Vagina (tissue), 2 donors: ENCODE results near the gene ERCC6L. TPM values are rescaled to one million over a fixed set of nuclear protein-coding genes. Genes with fewer than 3 reads are reported as not detected.

Source experiments
- DNase-seq, 2 donors: peaks; one replicate each; pipeline ENCODE4 v3.0.0-alpha.2; 2017; ENCODE audit errors: extremely low spot score in 2 of 2
- H3K27ac ChIP-seq: fragments of 200-600 bp; sonication (generic); one replicate; pipeline ENCODE4 v1.5.1; 2019
- H3K27me3 ChIP-seq: fragments of 200-600 bp; sonication (generic); one replicate; pipeline ENCODE4 v1.5.1; 2019
- H3K36me3 ChIP-seq, 2 donors: fragments of 200-600 bp; sonication (generic); one replicate each; pipeline ENCODE4 v1.5.1; 2017 to 2019
- H3K4me1 ChIP-seq: fragments of 200-600 bp; sonication (generic); one replicate; pipeline ENCODE4 v1.5.1; 2019
- H3K4me3 ChIP-seq, 2 donors: fragments of 200-600 bp; sonication (generic); 1 replicate in 1 of 2; 2 replicates in 1 of 2; pipeline ENCODE4 v1.5.1; 2016 to 2019
- H3K9me3 ChIP-seq: fragments of 200-600 bp; sonication (generic); one replicate; pipeline ENCODE4 v1.5.1; 2019
- POLR2A ChIP-seq, 2 donors: fragments of 450-650 bp; IDR thresholded peaks; one replicate each; pipeline ENCODE4 v1.6.1; 2017; ENCODE audit warnings: antibody characterized with exemption in 2 of 2, mild to moderate bottlenecking in 2 of 2, moderate library complexity in 2 of 2
- POLR2AphosphoS5 ChIP-seq, 2 donors: sonication (generic); formaldehyde crosslinking; IDR thresholded peaks; one replicate each; pipeline ENCODE4 v1.9.0; 2017; ENCODE audit warnings: antibody characterized with exemption in 2 of 2, mild to moderate bottlenecking in 2 of 2, low read depth in 1 of 2; ENCODE audit not compliant: insufficient read depth in 1 of 2
- intact Hi-C: fragments of 100-400 bp; cut with DNase I; formaldehyde crosslinking; loops from one replicate; pipeline ENCODE4 v1.15.1; 2023
- total RNA-seq: library from RNA; depleted of rRNA; stranded (reverse); fragments of >200 nt; gene quantifications from one replicate; pipeline ENCODE4 v1.2.3, GENCODE V29; 2016
- TF ChIP-seq, protein P1 (sequence below), 3 experiments: fragments of 450-650 bp in 2 of 3; fragments of 200-600 bp in 1 of 3; sonication (generic) in 1 of 3; IDR thresholded peaks; one replicate each; pipeline ENCODE4 v1.5.1; 2017 to 2019; ENCODE audit warnings: antibody characterized with exemption in 3 of 3, mild to moderate bottlenecking in 2 of 3, moderate library complexity in 2 of 3

Gene ERCC6L, protein sequence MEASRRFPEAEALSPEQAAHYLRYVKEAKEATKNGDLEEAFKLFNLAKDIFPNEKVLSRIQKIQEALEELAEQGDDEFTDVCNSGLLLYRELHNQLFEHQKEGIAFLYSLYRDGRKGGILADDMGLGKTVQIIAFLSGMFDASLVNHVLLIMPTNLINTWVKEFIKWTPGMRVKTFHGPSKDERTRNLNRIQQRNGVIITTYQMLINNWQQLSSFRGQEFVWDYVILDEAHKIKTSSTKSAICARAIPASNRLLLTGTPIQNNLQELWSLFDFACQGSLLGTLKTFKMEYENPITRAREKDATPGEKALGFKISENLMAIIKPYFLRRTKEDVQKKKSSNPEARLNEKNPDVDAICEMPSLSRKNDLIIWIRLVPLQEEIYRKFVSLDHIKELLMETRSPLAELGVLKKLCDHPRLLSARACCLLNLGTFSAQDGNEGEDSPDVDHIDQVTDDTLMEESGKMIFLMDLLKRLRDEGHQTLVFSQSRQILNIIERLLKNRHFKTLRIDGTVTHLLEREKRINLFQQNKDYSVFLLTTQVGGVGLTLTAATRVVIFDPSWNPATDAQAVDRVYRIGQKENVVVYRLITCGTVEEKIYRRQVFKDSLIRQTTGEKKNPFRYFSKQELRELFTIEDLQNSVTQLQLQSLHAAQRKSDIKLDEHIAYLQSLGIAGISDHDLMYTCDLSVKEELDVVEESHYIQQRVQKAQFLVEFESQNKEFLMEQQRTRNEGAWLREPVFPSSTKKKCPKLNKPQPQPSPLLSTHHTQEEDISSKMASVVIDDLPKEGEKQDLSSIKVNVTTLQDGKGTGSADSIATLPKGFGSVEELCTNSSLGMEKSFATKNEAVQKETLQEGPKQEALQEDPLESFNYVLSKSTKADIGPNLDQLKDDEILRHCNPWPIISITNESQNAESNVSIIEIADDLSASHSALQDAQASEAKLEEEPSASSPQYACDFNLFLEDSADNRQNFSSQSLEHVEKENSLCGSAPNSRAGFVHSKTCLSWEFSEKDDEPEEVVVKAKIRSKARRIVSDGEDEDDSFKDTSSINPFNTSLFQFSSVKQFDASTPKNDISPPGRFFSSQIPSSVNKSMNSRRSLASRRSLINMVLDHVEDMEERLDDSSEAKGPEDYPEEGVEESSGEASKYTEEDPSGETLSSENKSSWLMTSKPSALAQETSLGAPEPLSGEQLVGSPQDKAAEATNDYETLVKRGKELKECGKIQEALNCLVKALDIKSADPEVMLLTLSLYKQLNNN
- total RNA-seq = 0.74 TPM

DNA sequence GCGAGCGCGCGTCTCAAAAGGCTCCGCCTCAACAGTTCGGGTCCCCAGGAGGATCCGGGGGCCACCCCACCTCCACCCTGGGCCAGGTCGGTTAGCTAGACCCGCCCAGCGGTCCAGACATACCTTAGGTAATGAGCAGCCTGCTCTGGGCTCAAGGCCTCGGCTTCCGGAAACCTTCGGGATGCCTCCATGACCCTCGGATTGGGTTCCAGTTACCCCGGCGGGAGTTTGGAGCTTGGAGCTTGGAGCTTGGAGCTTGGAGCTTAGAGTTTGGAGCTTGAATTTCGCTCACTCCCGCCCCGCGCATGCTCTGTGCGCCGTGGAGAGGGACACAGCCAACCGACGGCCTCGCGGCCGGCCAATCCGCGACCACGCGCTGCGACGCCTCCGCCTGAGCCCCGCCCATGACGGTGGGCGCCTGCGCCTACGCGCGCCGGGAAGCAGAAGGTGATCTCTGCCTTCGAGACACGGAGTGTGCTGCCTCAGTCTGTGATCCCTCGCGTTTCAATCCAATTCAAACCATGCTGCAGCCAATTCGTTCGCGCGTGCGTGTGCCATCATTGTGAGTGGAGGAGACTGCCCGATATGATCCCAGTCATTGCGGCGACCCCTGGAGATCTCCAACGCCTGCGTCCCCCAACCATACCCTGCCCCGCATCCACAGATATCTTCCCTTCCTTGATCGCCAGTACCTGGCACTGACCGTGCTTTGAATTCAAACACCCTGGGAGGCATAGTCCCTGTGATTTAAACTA lies at the start of gene ERCC6L:
TSS of gene ERCC6L (minus strand) at position 307 of the 755 bp plus-strand sequence. CDS start at position 191, 116 bp downstream.
- peak within 1 kb of the TSS; percentile 12 to 18 for H3K4me3 ChIP-seq
- H3K36me3 ChIP-seq = no peaks in the 10 kb centered on the region
- intact Hi-C loops = no loop called here
- no peak for DNase-seq
- H3K9me3 ChIP-seq = no peaks in the 10 kb centered on the region
- peak within 1 kb of the TSS; percentile 44 for H3K27ac ChIP-seq
- TF ChIP-seq POLR2AphosphoS5 (IDR thresholded peaks at IDR 0.05; ENCODE audit: insufficient read depth in 1 of 2, low read depth in 1 of 2) = peak in 1 of 2 donors; percentile 62
- TF ChIP-seq, protein P1, sequence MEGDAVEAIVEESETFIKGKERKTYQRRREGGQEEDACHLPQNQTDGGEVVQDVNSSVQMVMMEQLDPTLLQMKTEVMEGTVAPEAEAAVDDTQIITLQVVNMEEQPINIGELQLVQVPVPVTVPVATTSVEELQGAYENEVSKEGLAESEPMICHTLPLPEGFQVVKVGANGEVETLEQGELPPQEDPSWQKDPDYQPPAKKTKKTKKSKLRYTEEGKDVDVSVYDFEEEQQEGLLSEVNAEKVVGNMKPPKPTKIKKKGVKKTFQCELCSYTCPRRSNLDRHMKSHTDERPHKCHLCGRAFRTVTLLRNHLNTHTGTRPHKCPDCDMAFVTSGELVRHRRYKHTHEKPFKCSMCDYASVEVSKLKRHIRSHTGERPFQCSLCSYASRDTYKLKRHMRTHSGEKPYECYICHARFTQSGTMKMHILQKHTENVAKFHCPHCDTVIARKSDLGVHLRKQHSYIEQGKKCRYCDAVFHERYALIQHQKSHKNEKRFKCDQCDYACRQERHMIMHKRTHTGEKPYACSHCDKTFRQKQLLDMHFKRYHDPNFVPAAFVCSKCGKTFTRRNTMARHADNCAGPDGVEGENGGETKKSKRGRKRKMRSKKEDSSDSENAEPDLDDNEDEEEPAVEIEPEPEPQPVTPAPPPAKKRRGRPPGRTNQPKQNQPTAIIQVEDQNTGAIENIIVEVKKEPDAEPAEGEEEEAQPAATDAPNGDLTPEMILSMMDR (IDR thresholded peaks at IDR 0.05) = no peak
- H3K4me1 ChIP-seq = no peaks in the 10 kb centered on the region
- H3K27me3 ChIP-seq = no peaks in the 10 kb centered on the region

DNA sequence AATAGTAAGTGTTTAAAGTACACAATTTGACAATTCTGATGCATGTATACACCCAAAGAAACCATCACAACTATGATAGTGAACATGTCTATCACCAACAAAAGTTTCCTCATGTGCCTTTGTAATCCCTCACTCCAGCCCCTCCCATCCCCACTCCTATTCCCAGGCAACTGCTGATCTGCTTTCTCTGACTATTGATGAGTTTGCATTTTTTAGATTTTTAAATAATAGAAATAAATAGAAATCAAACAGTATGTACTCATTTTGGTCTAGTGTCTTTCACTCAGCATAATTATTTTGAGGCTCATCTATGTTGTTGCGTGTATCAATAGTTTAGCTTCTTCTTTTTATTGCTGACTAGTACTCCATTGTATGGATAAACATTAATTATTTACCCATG lies 43.5 kb upstream of the ERCC6L start:
- no peak overlapping the region for H3K4me3 ChIP-seq
- no peaks in the 10 kb centered on the region for H3K36me3 ChIP-seq

DNA sequence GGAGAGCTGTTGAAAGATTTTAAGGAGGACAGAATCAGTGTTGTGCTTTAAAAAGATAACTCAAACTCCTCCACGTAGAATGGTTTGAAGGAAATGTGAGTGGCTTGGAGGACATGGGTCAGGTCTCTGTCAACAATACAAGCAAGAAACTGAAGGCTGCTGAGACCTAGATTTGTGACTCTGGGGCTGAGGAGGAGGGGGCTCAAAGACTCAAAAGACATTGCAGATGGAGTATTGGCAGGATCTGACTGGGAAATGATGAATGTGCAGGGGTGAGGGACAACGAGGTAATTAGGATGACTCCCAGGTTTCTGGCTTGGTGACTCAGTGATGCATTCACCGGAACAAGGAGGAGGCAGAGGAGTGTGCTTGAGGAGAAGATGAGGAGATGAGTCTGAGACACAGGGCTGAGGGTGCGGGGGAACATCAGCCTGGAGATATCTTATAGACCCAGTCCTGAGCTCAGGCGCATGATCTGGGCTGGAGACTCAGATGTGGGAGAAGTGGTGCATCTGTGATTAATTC lies 41.6 kb upstream of the ERCC6L start:
- Histone ChIP-seq H3K27me3 (no peaks in the 10 kb centered on the region), H3K9me3 (no peaks in the 10 kb centered on the region), H3K36me3 (peaks cover 0 to 2% of the 10 kb centered on the region in 2 donors), H3K4me1 (peaks cover 11% of the 10 kb centered on the region), H3K27ac (no peak overlapping the region), H3K4me3 (no peak overlapping the region)
- intact Hi-C loops = no loop called here
- DNase-seq = no peak
- TF ChIP-seq, protein P1 (IDR thresholded peaks at IDR 0.05) = no peak

More for the DNA sequence above, 43.5 kb upstream of the ERCC6L start:
- TF ChIP-seq, protein P1 (IDR thresholded peaks at IDR 0.05) = no peak
- TF ChIP-seq POLR2AphosphoS5 (IDR thresholded peaks at IDR 0.05; ENCODE audit: insufficient read depth in 1 of 2, low read depth in 1 of 2) (no peak), POLR2A (IDR thresholded peaks at IDR 0.05) (no peak)
- H3K27ac ChIP-seq = no peak overlapping the region
- no peaks in the 10 kb centered on the region for H3K4me1 ChIP-seq
- intact Hi-C loops = no loop called here
- no peaks in the 10 kb centered on the region for H3K27me3 ChIP-seq
- no peaks in the 10 kb centered on the region for H3K9me3 ChIP-seq
- no peak for DNase-seq

DNA sequence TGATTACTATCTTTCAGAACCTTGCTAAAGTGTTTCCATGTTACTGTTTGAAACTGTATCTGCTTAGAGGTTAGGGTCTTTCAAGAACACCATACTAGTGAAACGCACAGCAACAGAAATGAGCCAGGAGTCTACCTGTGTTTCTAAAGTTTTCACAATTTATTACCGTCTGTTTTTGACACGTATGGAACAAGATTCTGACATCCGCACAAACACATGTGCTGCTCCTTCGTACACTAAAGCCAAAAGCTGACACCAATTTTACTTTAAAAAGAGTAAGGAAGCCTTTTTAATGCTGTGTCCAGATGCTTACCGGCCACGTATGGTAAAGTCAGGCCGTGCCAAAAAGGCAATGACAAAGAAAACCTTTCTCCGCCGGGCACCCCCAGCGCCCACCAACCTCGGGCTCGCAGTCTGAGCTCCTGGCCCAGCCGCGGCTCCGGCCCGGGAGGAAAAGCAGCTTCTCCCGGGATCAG lies 37.7 kb upstream of the ERCC6L start:
- TF ChIP-seq POLR2A (IDR thresholded peaks at IDR 0.05) = no peak
- intact Hi-C loops = no loop called here
- no peak for DNase-seq
- Histone ChIP-seq H3K4me1 (peaks cover 31% of the 10 kb centered on the region), H3K36me3 (peaks cover 0 to 41% of the 10 kb centered on the region in 2 donors), H3K27ac (peak overlapping the region; percentile 88), H3K27me3 (no peaks in the 10 kb centered on the region), H3K4me3 (peak overlapping the region; percentile 56 to 82), H3K9me3 (no peaks in the 10 kb centered on the region)
